ENCODE data around the gene PDSS2.

- TF ChIP-seq CTCF (IDR thresholded peaks at IDR 0.05) (no peak), POLR2A (IDR thresholded peaks at IDR 0.05) (no peak), EP300 (IDR thresholded peaks at IDR 0.05) (no peak), POLR2AphosphoS5 (IDR thresholded peaks at IDR 0.05) (no peak)
These were observed 215.9 kb downstream of the PDSS2 start for GRCh38 chr6:107243471-107243870.

Measured in suprapubic skin (tissue), 4 donors.